HepG2 (cell line): ENCODE results near the gene HABP4. TPM values are rescaled to one million over a fixed set of nuclear protein-coding genes. Genes with fewer than 3 reads are reported as not detected.

Source experiments
- ELF1 ChIP-seq: sonication (generic); formaldehyde crosslinking; IDR thresholded peaks from 2 replicates; pipeline ENCODE4 v1.4.0; 2020; ENCODE audit warnings: missing genetic modification reagents
- MAF1 ChIP-seq: sonication (generic); formaldehyde crosslinking; IDR thresholded peaks from 2 replicates; pipeline ENCODE4 v1.5.0; 2020; ENCODE audit warnings: missing genetic modification reagents, borderline replicate concordance
- NFIB ChIP-seq: sonication (generic); formaldehyde crosslinking; IDR thresholded peaks from 2 replicates; pipeline ENCODE4 v1.9.0; 2021; ENCODE audit warnings: missing genetic modification reagents, mild to moderate bottlenecking, borderline replicate concordance
- NFIC ChIP-seq: IDR thresholded peaks from 2 replicates; pipeline ENCODE4 v1.6.1; 2012; ENCODE audit warnings: mild to moderate bottlenecking, low read length, inconsistent platforms
- SMC3 ChIP-seq: IDR thresholded peaks from 2 replicates; pipeline ENCODE4 v1.6.1; 2011; ENCODE audit warnings: low read length, improper control_type of control experiment
- ZBTB7B ChIP-seq: sonication (generic); formaldehyde crosslinking; IDR thresholded peaks from 2 replicates; pipeline ENCODE4 v1.4.0; 2020; ENCODE audit warnings: missing genetic modification reagents
- ZFP1 ChIP-seq: IDR thresholded peaks from 2 replicates; pipeline ENCODE4 v1.6.1; 2016
- ZFP36L2 ChIP-seq: sonication (generic); formaldehyde crosslinking; IDR thresholded peaks from 2 replicates; pipeline ENCODE4 v1.4.0; 2020; ENCODE audit warnings: missing genetic modification reagents
- ZNF335 ChIP-seq: sonication (generic); formaldehyde crosslinking; IDR thresholded peaks from 2 replicates; pipeline ENCODE4 v1.4.0; 2020; ENCODE audit warnings: missing genetic modification reagents
- ZNF432 ChIP-seq: sonication (generic); formaldehyde crosslinking; IDR thresholded peaks from 2 replicates; pipeline ENCODE4 v1.5.0; 2020; ENCODE audit warnings: missing genetic modification reagents, mild to moderate bottlenecking, borderline replicate concordance
- ZNF652 ChIP-seq: IDR thresholded peaks from 2 replicates; pipeline ENCODE4 v1.6.1; 2016; ENCODE audit warnings: low read depth, borderline replicate concordance
- ZNF770 ChIP-seq: sonication (generic); formaldehyde crosslinking; IDR thresholded peaks from 2 replicates; pipeline ENCODE4 v1.5.0; 2020; ENCODE audit warnings: mild to moderate bottlenecking, missing genetic modification reagents
- polyA plus RNA-seq, 8 experiments: library from polyadenylated mRNA; depleted of rRNA in 3 of 8; stranded (reverse) in 7 of 8; unstranded in 1 of 8; fragments of >200 nt; fragmentation: Illumina TruSeq in 4 of 8; extraction: Trizol in 4 of 8; gene quantifications; 2 replicates each; pipeline versions ENCODE4 v1.2.1 to v1.2.3, GENCODE V29; 2011 to 2016; ENCODE audit warnings: low read depth in 4 of 8, missing spikeins in 1 of 8, mixed read lengths in 1 of 8; ENCODE audit not compliant: insufficient read depth in 1 of 8
- total RNA-seq, 5 experiments: library from RNA; depleted of rRNA; stranded (reverse); fragments of >200 nt; fragmentation: Illumina TruSeq; extraction: Trizol; gene quantifications; 2 replicates each; pipeline ENCODE4 v1.2.3, GENCODE V29; 2016; ENCODE audit warnings: low read depth in 1 of 5
- TF ChIP-seq, protein P1 (sequence below): sonication (generic); formaldehyde crosslinking; IDR thresholded peaks from 2 replicates; pipeline ENCODE4 v1.5.1; 2020; ENCODE audit warnings: mild to moderate bottlenecking, missing genetic modification reagents, borderline replicate concordance
- TF ChIP-seq, protein P2 (sequence below): IDR thresholded peaks from 2 replicates; pipeline ENCODE4 v1.6.1; 2016; ENCODE audit warnings: missing compliant biosample characterization, missing genetic modification reagents, borderline replicate concordance
- TF ChIP-seq, protein P3 (sequence below): fragments of 450-650 bp; IDR thresholded peaks from 2 replicates; pipeline ENCODE4 v1.6.1; 2017; ENCODE audit warnings: mild to moderate bottlenecking
- TF ChIP-seq, protein P4 (sequence below): sonication (generic); formaldehyde crosslinking; IDR thresholded peaks from 2 replicates; pipeline ENCODE4 v1.4.0; 2020; ENCODE audit warnings: missing genetic modification reagents

Gene HABP4
- total and polyA plus RNA-seq, 2 of the 13 experiments (the other 11 are each of a cell fraction or from before 2014, with no cell fraction given) = 14.3 to 26.6 TPM

DNA sequence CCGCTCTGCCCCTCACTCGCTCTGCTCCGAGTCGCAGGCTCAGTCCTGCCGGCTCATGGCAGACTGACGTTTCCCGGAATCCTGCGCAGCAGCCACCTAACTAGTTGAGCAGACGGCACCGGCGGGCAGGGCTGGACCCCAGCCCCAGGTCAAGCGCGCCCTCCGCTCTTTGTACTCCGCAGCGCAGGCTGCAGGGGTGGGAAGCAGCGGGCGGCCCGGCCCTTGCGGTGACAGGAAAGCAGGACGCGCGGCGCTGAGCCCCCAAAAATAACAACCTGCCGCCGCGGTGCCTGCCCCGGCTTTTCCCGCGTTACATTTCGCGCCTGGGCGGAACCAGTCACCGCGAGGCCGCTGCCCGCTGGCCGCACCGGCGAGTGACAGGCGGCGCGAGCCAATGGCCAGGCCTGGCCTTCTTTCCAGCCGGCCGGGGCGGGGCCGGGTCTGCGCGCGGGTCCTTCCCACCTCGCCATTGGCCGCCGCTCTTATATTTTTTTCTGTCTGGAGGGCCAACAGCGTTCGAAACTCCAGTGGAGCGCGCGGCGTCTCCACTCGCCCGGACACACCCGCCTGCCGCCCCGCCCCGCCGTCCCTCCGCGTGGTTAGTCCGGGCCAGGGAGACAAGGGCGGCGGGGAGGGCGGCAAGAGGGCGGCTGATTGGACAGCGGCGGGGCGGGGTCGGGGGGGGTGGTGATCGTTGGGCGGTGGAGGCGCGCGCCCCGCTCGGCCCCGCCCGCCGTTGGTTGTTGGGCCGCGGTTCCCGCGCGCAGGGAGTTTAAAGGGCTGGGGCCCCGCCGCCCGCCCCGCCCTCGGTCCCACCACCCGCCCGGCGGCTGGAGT, 31.7 kb upstream of the HABP4 start, which contains the start of gene ZNF367 (continued):
- TF ChIP-seq, protein P1, sequence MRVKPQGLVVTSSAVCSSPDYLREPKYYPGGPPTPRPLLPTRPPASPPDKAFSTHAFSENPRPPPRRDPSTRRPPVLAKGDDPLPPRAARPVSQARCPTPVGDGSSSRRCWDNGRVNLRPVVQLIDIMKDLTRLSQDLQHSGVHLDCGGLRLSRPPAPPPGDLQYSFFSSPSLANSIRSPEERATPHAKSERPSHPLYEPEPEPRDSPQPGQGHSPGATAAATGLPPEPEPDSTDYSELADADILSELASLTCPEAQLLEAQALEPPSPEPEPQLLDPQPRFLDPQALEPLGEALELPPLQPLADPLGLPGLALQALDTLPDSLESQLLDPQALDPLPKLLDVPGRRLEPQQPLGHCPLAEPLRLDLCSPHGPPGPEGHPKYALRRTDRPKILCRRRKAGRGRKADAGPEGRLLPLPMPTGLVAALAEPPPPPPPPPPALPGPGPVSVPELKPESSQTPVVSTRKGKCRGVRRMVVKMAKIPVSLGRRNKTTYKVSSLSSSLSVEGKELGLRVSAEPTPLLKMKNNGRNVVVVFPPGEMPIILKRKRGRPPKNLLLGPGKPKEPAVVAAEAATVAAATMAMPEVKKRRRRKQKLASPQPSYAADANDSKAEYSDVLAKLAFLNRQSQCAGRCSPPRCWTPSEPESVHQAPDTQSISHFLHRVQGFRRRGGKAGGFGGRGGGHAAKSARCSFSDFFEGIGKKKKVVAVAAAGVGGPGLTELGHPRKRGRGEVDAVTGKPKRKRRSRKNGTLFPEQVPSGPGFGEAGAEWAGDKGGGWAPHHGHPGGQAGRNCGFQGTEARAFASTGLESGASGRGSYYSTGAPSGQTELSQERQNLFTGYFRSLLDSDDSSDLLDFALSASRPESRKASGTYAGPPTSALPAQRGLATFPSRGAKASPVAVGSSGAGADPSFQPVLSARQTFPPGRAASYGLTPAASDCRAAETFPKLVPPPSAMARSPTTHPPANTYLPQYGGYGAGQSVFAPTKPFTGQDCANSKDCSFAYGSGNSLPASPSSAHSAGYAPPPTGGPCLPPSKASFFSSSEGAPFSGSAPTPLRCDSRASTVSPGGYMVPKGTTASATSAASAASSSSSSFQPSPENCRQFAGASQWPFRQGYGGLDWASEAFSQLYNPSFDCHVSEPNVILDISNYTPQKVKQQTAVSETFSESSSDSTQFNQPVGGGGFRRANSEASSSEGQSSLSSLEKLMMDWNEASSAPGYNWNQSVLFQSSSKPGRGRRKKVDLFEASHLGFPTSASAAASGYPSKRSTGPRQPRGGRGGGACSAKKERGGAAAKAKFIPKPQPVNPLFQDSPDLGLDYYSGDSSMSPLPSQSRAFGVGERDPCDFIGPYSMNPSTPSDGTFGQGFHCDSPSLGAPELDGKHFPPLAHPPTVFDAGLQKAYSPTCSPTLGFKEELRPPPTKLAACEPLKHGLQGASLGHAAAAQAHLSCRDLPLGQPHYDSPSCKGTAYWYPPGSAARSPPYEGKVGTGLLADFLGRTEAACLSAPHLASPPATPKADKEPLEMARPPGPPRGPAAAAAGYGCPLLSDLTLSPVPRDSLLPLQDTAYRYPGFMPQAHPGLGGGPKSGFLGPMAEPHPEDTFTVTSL (CRISPR knock-in tag) = no peak
- no peak for TF ChIP-seq ZFP36L2 (CRISPR knock-in tag)
- TF ChIP-seq ZNF770 (CRISPR knock-in tag) = no peak
- no peak for TF ChIP-seq ZNF432 (CRISPR knock-in tag)
- no peak for TF ChIP-seq ZNF652 (CRISPR knock-in tag)
- TF ChIP-seq NFIC = no peak
- TF ChIP-seq ZNF335 (CRISPR knock-in tag) = no peak
- TF ChIP-seq MAF1 = 0 out of 2 replicates have a peak, but pooled peaks have one; percentile 14
- TF ChIP-seq, protein P2, sequence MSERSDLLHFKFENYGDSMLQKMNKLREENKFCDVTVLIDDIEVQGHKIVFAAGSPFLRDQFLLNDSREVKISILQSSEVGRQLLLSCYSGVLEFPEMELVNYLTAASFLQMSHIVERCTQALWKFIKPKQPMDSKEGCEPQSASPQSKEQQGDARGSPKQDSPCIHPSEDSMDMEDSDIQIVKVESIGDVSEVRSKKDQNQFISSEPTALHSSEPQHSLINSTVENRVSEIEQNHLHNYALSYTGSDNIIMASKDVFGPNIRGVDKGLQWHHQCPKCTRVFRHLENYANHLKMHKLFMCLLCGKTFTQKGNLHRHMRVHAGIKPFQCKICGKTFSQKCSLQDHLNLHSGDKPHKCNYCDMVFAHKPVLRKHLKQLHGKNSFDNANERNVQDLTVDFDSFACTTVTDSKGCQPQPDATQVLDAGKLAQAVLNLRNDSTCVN (CRISPR knock-in tag) = no peak
- peak; percentile 47; the same call in 1 of the 2 replicates for TF ChIP-seq ZBTB7B (CRISPR knock-in tag)
- TF ChIP-seq ELF1 (CRISPR knock-in tag) = no peak
- TF ChIP-seq, protein P3, sequence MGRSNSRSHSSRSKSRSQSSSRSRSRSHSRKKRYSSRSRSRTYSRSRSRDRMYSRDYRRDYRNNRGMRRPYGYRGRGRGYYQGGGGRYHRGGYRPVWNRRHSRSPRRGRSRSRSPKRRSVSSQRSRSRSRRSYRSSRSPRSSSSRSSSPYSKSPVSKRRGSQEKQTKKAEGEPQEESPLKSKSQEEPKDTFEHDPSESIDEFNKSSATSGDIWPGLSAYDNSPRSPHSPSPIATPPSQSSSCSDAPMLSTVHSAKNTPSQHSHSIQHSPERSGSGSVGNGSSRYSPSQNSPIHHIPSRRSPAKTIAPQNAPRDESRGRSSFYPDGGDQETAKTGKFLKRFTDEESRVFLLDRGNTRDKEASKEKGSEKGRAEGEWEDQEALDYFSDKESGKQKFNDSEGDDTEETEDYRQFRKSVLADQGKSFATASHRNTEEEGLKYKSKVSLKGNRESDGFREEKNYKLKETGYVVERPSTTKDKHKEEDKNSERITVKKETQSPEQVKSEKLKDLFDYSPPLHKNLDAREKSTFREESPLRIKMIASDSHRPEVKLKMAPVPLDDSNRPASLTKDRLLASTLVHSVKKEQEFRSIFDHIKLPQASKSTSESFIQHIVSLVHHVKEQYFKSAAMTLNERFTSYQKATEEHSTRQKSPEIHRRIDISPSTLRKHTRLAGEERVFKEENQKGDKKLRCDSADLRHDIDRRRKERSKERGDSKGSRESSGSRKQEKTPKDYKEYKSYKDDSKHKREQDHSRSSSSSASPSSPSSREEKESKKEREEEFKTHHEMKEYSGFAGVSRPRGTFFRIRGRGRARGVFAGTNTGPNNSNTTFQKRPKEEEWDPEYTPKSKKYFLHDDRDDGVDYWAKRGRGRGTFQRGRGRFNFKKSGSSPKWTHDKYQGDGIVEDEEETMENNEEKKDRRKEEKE = no peak
- TF ChIP-seq SMC3 = no peak
- TF ChIP-seq NFIB (CRISPR knock-in tag) = 0 out of 2 replicates have a peak, but pooled peaks have one; percentile 23
- no peak for TF ChIP-seq ZFP1
- TF ChIP-seq, protein P4, sequence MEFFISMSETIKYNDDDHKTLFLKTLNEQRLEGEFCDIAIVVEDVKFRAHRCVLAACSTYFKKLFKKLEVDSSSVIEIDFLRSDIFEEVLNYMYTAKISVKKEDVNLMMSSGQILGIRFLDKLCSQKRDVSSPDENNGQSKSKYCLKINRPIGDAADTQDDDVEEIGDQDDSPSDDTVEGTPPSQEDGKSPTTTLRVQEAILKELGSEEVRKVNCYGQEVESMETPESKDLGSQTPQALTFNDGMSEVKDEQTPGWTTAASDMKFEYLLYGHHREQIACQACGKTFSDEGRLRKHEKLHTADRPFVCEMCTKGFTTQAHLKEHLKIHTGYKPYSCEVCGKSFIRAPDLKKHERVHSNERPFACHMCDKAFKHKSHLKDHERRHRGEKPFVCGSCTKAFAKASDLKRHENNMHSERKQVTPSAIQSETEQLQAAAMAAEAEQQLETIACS (CRISPR knock-in tag) = peak; percentile 71; the same call in 1 of the 2 replicates
